ENCODE results near the gene CACNG4.

The CACNG4 gene

DNA sequence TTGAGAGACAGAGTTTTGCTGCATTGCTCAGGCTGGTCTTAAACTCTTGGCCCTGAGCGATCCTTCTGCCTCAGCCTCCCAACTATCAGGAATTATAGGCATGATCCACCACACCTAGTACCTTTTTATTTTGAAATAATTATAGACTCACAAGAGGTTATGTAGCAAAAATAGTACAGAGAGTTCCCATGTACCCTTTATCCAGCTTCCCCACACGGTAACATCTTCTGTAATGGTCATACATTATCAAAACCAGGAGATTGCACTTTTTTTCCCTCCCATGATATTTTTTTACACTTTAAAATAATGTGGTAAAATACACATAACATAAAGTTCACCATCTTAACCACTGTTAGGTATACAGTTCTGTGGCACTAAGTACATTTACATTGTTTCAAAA is 28.8 kb upstream of the CACNG4 start:
- peaks cover 3% of the 10 kb centered on the region for H3K36me3 Mint-ChIP-seq
- peaks cover 13% of the 10 kb centered on the region for H3K9me3 Mint-ChIP-seq
- DNase-seq (ENCODE audit: low spot score in 2 of 2) (no peak), ATAC-seq (ENCODE audit: low read depth) (no peak)
- H3K4me3 Mint-ChIP-seq: no peak overlapping the region
- H3K27ac Mint-ChIP-seq: no peak overlapping the region
- H3K27me3 Mint-ChIP-seq: peaks cover 11% of the 10 kb centered on the region
- H3K4me1 Mint-ChIP-seq: no peaks in the 10 kb centered on the region

GRCh38 chr17:66938656-66939055 is 25.9 kb upstream of the CACNG4 start:
- peaks cover 19% of the 10 kb centered on the region for H3K27me3 Mint-ChIP-seq
- no peaks in the 10 kb centered on the region for H3K4me1 Mint-ChIP-seq
- peaks cover 17% of the 10 kb centered on the region for H3K9me3 Mint-ChIP-seq
- H3K4me3 Mint-ChIP-seq: no peak overlapping the region
- no peak overlapping the region for H3K27ac Mint-ChIP-seq
- ATAC-seq (ENCODE audit: low read depth): no peak
- H3K36me3 Mint-ChIP-seq: peaks cover 3% of the 10 kb centered on the region
- no peak for DNase-seq (ENCODE audit: low spot score in 2 of 2)

DNA sequence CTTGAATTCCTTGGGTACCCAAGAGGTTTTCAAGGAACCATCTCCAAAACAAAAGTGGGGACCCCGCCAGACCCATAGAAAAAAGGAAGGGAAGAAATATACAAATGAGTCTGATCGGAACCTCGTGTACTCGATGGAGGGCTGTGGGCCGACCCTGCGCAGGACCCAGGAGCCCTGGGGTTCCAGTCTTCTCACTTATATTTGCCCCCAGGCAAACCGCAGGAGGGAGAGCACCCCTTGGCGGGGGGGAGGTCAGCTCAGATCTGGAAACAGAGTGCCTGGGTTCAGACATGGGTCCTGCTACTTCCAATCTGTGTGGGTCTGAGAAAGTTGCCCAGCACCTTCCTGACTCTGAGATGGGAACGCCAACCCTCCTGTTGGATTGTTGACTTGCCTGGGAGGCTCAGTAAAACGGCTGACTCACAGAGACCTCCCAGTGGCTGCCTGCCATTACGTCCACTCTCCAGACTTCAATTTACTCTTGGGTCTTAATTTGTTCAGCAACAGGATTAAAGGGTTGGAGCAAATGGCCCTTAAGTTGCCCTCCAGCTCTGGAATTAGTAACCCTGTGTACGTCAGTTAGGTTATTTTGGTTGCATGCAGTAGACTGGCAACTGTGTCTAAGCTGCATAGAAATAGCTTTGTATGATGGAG is 24.9 kb upstream of the CACNG4 start:
- Mint-ChIP-seq H3K27ac (no peak overlapping the region), H3K27me3 (peaks cover 24% of the 10 kb centered on the region), H3K4me1 (peaks cover 3% of the 10 kb centered on the region), H3K4me3 (no peak overlapping the region), H3K9me3 (peaks cover 17% of the 10 kb centered on the region), H3K36me3 (peaks cover 3% of the 10 kb centered on the region)
- ATAC-seq (ENCODE audit: low read depth): no peak
- no peak for DNase-seq (ENCODE audit: low spot score in 2 of 2)

DNA sequence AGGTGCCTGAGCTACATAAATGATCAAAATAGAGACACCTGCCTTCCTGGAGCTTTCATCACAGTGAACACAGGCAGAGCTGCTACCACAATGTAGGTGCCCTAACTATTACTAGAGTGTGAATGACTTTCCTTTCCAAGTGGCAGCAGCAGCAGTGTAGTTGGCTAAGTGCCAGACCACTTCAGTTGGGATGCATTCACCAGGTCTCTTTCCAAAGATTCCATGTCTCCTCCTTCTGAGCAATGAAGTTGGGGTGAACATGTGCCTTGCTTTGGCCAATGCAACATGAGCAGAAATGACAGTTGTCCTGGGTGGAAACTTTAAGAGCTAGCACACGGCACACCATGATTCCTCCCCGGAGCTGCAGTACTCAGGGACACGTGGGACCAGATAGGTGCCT is 23.3 kb upstream of the CACNG4 start:
- peaks cover 13% of the 10 kb centered on the region for H3K9me3 Mint-ChIP-seq
- H3K27ac Mint-ChIP-seq: no peak overlapping the region
- peaks cover 3% of the 10 kb centered on the region for H3K4me1 Mint-ChIP-seq
- DNase-seq (ENCODE audit: low spot score in 2 of 2) (no peak), ATAC-seq (ENCODE audit: low read depth) (no peak)
- H3K27me3 Mint-ChIP-seq: peaks cover 27% of the 10 kb centered on the region
- H3K4me3 Mint-ChIP-seq: no peak overlapping the region
- H3K36me3 Mint-ChIP-seq: peaks cover 3% of the 10 kb centered on the region

- H3K27me3 Mint-ChIP-seq: peaks cover 28% of the 10 kb centered on the region
- H3K4me1 Mint-ChIP-seq: peaks cover 3% of the 10 kb centered on the region
- no peak overlapping the region for H3K27ac Mint-ChIP-seq
- DNase-seq (ENCODE audit: low spot score in 2 of 2): no peak
- H3K9me3 Mint-ChIP-seq: peaks cover 13% of the 10 kb centered on the region
- no peak for ATAC-seq (ENCODE audit: low read depth)
- H3K36me3 Mint-ChIP-seq: peaks cover 3% of the 10 kb centered on the region
- no peak overlapping the region for H3K4me3 Mint-ChIP-seq
Observed at GRCh38 chr17:66941773-66942450, 22.6 kb upstream of the CACNG4 start.

- Mint-ChIP-seq H3K4me1 (peaks cover 3% of the 10 kb centered on the region), H3K36me3 (peaks cover 3% of the 10 kb centered on the region), H3K27ac (no peak overlapping the region), H3K27me3 (peaks cover 26% of the 10 kb centered on the region), H3K9me3 (peaks cover 10% of the 10 kb centered on the region), H3K4me3 (no peak overlapping the region)
- no peak for ATAC-seq (ENCODE audit: low read depth)
- no peak for DNase-seq (ENCODE audit: low spot score in 2 of 2)
Observed at GRCh38 chr17:66942451-66943264, 21.8 kb upstream of the CACNG4 start.

DNA sequence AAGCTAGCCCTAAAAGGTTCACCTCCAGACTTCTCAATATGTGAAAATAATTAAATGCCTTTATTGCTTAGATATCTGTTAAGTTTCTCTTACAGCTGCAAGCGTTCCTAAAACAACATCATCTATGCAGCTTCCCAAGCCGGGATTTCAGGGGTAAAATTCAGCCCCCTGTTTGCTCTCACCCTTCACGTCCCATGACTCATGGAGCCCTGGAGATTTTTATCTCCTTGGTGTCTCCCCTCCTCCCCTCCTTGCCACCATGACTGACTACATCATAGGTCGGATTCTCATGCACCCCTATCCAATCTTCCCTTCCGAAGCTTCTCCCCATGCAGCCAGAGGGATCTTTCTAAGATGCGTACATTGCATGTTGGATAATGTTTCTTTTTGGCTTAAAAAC is 21.0 kb upstream of the CACNG4 start:
- Mint-ChIP-seq H3K27me3 (peaks cover 21% of the 10 kb centered on the region), H3K4me3 (no peak overlapping the region)

GRCh38 chr17:66944351-66945146 is 20.0 kb upstream of the CACNG4 start:
- Mint-ChIP-seq H3K27ac (no peak overlapping the region), H3K4me3 (no peak overlapping the region), H3K4me1 (peaks cover 3% of the 10 kb centered on the region), H3K27me3 (peaks cover 24% of the 10 kb centered on the region), H3K9me3 (peaks cover 4% of the 10 kb centered on the region), H3K36me3 (no peaks in the 10 kb centered on the region)
- no peak for ATAC-seq (ENCODE audit: low read depth)
- no peak for DNase-seq (ENCODE audit: low spot score in 2 of 2)

More for the DNA sequence above, 21.0 kb upstream of the CACNG4 start:
- H3K27ac Mint-ChIP-seq: no peak overlapping the region
- peaks cover 4% of the 10 kb centered on the region for H3K9me3 Mint-ChIP-seq
- ATAC-seq (ENCODE audit: low read depth): no peak
- no peak for DNase-seq (ENCODE audit: low spot score in 2 of 2)
- H3K36me3 Mint-ChIP-seq: no peaks in the 10 kb centered on the region
- H3K4me1 Mint-ChIP-seq: peaks cover 3% of the 10 kb centered on the region

- Mint-ChIP-seq H3K9me3 (peaks cover 5% of the 10 kb centered on the region), H3K4me1 (peaks cover 3% of the 10 kb centered on the region), H3K36me3 (no peaks in the 10 kb centered on the region), H3K27me3 (peaks cover 22% of the 10 kb centered on the region), H3K4me3 (no peak overlapping the region), H3K27ac (no peak overlapping the region)
- no peak for ATAC-seq (ENCODE audit: low read depth)
- no peak for DNase-seq (ENCODE audit: low spot score in 2 of 2)
Observed at GRCh38 chr17:66945147-66945835, 19.2 kb upstream of the CACNG4 start.

DNA sequence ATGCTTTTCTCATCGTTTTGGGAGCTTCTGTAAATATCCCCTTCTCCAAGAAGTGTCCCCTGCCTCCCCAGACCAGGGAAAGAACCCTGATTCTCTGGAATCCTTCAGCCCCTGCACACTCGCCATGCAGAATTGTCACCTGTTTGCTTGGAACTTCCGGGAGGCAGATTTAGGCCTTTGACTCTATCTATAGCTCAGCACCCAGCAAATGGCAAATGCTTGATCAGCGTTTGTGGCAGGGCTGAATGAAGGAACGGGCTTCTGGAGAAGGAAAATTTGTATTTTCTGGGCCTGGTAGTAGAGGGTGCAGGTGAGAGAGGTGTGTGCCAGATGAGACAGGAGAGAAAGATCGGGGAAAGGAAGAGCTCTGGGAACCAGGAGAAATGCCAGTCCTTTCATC is 18.3 kb upstream of the CACNG4 start:
- DNase-seq (ENCODE audit: low spot score in 2 of 2) (no peak), ATAC-seq (ENCODE audit: low read depth) (no peak)
- no peak overlapping the region for H3K4me3 Mint-ChIP-seq
- peaks cover 24% of the 10 kb centered on the region for H3K27me3 Mint-ChIP-seq
- no peak overlapping the region for H3K27ac Mint-ChIP-seq
- H3K4me1 Mint-ChIP-seq: peaks cover 3% of the 10 kb centered on the region
- peaks cover 5% of the 10 kb centered on the region for H3K9me3 Mint-ChIP-seq
- no peaks in the 10 kb centered on the region for H3K36me3 Mint-ChIP-seq

DNA sequence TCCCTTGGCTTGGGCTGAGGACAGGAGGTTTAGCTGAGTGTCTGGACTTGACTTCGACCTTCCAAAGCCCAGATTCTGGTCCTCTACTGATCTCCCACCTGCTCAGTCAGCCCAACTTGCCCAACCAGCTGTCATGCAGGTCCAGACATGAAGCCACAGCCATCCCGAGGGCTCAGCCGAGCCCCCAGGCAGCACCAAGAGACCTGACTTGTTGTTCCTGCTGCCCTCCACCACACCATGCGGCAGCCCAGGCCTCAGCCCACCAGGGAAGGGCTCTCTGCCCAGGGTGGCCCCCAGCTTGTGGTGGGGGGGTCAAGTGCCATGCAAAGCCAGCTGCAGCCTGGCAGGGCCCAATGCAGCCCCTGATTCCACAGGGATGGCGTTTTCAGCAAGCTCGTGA is 17.2 kb upstream of the CACNG4 start:
- no peaks in the 10 kb centered on the region for H3K36me3 Mint-ChIP-seq
- no peak overlapping the region for H3K27ac Mint-ChIP-seq
- peaks cover 21% of the 10 kb centered on the region for H3K27me3 Mint-ChIP-seq
- ATAC-seq (ENCODE audit: low read depth) (no peak), DNase-seq (ENCODE audit: low spot score in 2 of 2) (no peak)
- peaks cover 5% of the 10 kb centered on the region for H3K9me3 Mint-ChIP-seq
- peaks cover 3% of the 10 kb centered on the region for H3K4me1 Mint-ChIP-seq
- H3K4me3 Mint-ChIP-seq: no peak overlapping the region

- H3K9me3 Mint-ChIP-seq: peaks cover 1% of the 10 kb centered on the region
- H3K4me3 Mint-ChIP-seq: no peak overlapping the region
- no peak for DNase-seq (ENCODE audit: low spot score in 2 of 2)
- H3K27me3 Mint-ChIP-seq: peaks cover 18% of the 10 kb centered on the region
- H3K4me1 Mint-ChIP-seq: peaks cover 3% of the 10 kb centered on the region
- H3K36me3 Mint-ChIP-seq: no peaks in the 10 kb centered on the region
- H3K27ac Mint-ChIP-seq: no peak overlapping the region
- ATAC-seq (ENCODE audit: low read depth): no peak
Observed at GRCh38 chr17:66948061-66948750, 16.3 kb upstream of the CACNG4 start.

DNA sequence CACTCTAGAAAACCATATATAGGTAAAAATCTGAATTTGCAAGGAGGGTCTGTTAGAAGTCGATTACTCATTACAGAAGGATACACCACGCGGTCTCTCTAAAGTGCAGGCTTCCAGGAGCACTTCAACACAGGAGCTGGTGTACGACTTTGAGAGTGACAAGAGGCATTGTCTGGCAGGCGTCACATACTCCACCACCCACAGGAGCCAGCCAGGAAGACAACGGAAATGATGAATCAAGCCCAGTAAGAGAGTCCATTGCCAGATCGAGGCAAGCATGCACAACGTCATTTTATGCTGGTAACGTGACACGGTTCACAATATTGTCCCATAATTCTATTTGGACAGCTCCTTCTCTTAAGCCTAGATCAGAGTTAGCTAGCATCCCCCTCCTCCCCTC is 15.0 kb upstream of the CACNG4 start:
- no peak for ATAC-seq (ENCODE audit: low read depth)
- no peak overlapping the region for H3K4me3 Mint-ChIP-seq
- H3K4me1 Mint-ChIP-seq: peaks cover under 1% of the 10 kb centered on the region
- no peaks in the 10 kb centered on the region for H3K36me3 Mint-ChIP-seq
- peaks cover 1% of the 10 kb centered on the region for H3K9me3 Mint-ChIP-seq
- no peak overlapping the region for H3K27ac Mint-ChIP-seq
- DNase-seq (ENCODE audit: low spot score in 2 of 2): no peak
- H3K27me3 Mint-ChIP-seq: peaks cover 12% of the 10 kb centered on the region
